Parathyroid adenoma (tissue), 2 donors: ENCODE results near the gene QSOX2.

Experiments used
- H2AFZ ChIP-seq: fragments of 300-600 bp; sonication (generic); one replicate; pipeline ENCODE4 v1.7.0; 2017; ENCODE audit warnings: antibody characterized with exemption, mild to moderate bottlenecking
- H3K27ac ChIP-seq: fragments of 300-600 bp; sonication (generic); one replicate; pipeline ENCODE4 v1.7.0; 2017
- H3K27me3 ChIP-seq: fragments of 300-600 bp; sonication (generic); one replicate; pipeline ENCODE4 v1.7.0; 2017; ENCODE audit warnings: low read length; ENCODE audit not compliant: control insufficient read depth, insufficient read depth
- H3K36me3 ChIP-seq: fragments of 300-600 bp; sonication (generic); one replicate; pipeline ENCODE4 v1.7.0; 2017; ENCODE audit warnings: low read length; ENCODE audit not compliant: control insufficient read depth, insufficient read depth
- H3K4me1 ChIP-seq: fragments of 300-600 bp; sonication (generic); one replicate; pipeline ENCODE4 v1.7.0; 2017; ENCODE audit warnings: control low read depth
- H3K4me2 ChIP-seq: fragments of 300-600 bp; sonication (generic); one replicate; pipeline ENCODE4 v1.7.0; 2017; ENCODE audit warnings: low read length
- H3K4me3 ChIP-seq: fragments of 300-600 bp; sonication (generic); one replicate; pipeline ENCODE4 v1.7.0; 2017; ENCODE audit warnings: low read depth, low read length
- H3K79me2 ChIP-seq: fragments of 300-600 bp; sonication (generic); one replicate; pipeline ENCODE4 v1.7.0; 2017; ENCODE audit warnings: control low read depth
- H3K9ac ChIP-seq: fragments of 300-600 bp; sonication (generic); one replicate; pipeline ENCODE4 v1.7.0; 2017; ENCODE audit warnings: mild to moderate bottlenecking
- H3K9me3 ChIP-seq: fragments of 300-600 bp; sonication (generic); one replicate; pipeline ENCODE4 v1.7.0; 2017; ENCODE audit warnings: low read length; ENCODE audit not compliant: control insufficient read depth
- TF ChIP-seq, protein P1 (sequence below): fragments of 300-600 bp; sonication (generic); IDR thresholded peaks from one replicate; pipeline ENCODE4 v1.7.0; 2017; ENCODE audit warnings: antibody characterized with exemption, mild to moderate bottlenecking
- donor health status: primary hyperparathyroidism.

The QSOX2 gene

DNA sequence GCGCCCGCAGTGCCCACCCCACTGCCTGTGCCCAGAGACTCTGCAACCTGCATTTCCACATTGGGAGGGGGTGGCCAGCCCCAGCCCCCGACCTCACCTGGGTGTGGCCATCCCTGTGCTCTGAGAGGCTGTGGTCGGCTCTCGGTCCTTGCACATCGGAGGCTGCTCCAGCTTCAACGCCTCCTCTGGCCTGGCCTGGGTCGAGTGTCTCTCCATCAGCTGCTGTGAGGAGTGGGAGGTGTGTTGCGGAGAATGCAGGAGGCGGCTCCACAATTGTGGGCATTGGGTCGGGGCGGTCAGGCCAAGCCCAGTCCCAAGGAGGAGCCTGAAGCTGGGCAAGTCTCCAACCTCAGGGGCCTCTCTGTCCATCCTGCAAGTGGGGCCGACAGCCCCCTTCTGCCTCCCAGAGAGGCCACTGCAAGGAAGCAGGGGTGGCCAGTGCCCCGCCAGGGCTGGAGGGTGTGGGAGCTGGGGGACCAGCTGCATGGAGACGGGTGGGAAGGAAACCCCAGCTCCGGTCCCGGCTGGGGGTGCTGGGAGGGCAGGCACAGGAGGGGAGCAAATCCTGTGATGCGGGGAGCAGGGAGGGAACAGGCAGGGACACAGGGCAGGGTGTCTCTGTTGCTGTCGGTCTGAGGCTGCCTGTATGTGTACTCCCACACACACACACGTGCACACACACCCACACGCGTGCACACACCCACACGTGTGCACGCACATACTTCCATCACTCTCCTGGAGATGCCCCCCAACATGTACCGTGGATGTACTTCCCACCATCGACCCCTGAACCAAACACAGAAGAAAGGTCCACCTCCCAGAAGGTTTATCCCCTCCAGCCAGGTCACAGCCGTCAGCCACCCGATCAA is 29.4 kb upstream of the QSOX2 start:
- Histone ChIP-seq H3K27me3 (no peaks in the 10 kb centered on the region), H3K79me2 (no peaks in the 10 kb centered on the region), H3K4me3 (no peak overlapping the region), H3K4me2 (no peak overlapping the region), H3K9me3 (no peaks in the 10 kb centered on the region), H2AFZ (no peak overlapping the region), H3K27ac (no peak overlapping the region), H3K4me1 (no peaks in the 10 kb centered on the region), H3K36me3 (no peaks in the 10 kb centered on the region), H3K9ac (no peak overlapping the region)
- TF ChIP-seq, protein P1, sequence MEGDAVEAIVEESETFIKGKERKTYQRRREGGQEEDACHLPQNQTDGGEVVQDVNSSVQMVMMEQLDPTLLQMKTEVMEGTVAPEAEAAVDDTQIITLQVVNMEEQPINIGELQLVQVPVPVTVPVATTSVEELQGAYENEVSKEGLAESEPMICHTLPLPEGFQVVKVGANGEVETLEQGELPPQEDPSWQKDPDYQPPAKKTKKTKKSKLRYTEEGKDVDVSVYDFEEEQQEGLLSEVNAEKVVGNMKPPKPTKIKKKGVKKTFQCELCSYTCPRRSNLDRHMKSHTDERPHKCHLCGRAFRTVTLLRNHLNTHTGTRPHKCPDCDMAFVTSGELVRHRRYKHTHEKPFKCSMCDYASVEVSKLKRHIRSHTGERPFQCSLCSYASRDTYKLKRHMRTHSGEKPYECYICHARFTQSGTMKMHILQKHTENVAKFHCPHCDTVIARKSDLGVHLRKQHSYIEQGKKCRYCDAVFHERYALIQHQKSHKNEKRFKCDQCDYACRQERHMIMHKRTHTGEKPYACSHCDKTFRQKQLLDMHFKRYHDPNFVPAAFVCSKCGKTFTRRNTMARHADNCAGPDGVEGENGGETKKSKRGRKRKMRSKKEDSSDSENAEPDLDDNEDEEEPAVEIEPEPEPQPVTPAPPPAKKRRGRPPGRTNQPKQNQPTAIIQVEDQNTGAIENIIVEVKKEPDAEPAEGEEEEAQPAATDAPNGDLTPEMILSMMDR, result no peak

DNA sequence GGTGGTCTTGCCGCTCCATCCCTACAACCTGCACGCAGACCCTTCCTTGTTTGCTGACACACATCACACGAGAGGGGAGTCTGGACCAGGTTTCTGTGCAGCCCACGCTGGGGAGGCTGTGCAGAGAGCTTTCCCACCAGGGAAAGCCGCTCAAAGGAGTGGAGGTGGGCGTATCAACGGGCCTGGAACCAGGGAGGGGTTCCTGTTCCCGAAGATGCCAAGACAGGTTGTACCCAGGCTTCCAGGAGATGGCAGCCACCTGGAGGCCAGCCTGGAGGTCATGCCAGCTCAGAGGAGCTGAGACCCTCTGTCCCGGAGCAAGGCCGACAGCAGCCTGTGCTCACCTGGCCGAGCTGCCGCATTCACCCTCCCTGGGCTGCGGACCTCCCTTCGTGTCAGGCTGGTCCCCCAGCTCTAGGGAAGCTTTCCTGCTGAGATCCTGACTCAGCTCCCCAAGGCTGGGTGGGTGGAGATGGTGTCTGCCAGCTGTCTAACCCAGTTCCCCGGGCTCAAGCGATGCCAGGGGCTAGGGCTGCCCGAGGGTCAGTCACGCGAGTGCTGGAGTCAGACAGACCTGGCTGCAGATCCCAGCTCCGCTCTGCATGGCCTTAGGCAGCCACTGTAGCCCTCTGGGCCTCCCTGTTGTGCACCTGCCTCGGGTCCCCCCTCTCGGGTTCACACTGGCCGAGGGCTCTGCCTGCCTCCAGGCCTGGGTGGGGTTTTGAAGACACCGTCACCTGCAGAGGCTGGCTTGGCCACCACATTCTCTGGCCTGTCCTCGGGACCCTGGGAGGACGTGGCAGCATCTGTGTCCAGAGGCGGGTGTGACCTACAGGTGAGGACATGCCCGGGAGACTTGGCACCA is 28.5 kb upstream of the QSOX2 start:
- no peaks in the 10 kb centered on the region for H3K79me2 ChIP-seq
- no peak overlapping the region for H3K9ac ChIP-seq
- H3K4me2 ChIP-seq, result no peak overlapping the region
- TF ChIP-seq, protein P1, result no peak
- H3K4me1 ChIP-seq, result no peaks in the 10 kb centered on the region
- H2AFZ ChIP-seq, result no peak overlapping the region
- H3K27me3 ChIP-seq, result no peaks in the 10 kb centered on the region
- no peaks in the 10 kb centered on the region for H3K36me3 ChIP-seq
- no peaks in the 10 kb centered on the region for H3K9me3 ChIP-seq
- H3K4me3 ChIP-seq, result no peak overlapping the region
- H3K27ac ChIP-seq, result no peak overlapping the region

DNA sequence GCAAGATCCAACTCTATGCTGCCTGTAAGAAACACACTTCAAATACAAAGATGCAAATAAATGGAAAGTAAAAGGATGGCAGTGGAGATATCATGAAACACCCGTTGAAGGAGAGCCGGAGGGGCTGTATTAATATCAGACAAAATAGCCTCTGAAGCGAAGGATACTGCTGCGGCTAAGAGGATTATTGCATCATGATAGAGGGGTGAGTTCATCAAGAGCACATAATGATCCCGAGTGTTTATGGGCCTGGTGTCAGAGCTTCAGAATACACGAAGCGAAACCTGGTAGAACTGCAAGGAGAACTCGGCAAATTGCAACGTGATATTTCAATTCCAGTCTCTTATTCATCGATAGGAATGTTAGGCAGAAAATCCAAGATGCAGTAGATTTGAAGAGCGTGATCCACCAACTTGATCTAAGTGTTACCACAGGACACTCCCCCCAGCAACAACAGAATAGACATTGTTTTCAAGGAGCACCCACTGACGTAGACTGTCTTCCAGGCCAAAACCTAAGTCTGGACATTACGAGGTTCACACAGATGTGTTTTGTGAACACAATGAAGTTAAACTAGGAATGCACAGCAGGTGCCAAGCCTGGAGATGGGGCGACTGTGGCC is 27.7 kb upstream of the QSOX2 start:
- TF ChIP-seq, protein P1, result no peak
- H2AFZ ChIP-seq, result no peak overlapping the region
- H3K4me1 ChIP-seq, result no peaks in the 10 kb centered on the region
- H3K9ac ChIP-seq, result no peak overlapping the region
- H3K4me2 ChIP-seq, result no peak overlapping the region
- H3K79me2 ChIP-seq, result no peaks in the 10 kb centered on the region
- no peak overlapping the region for H3K27ac ChIP-seq
- no peaks in the 10 kb centered on the region for H3K9me3 ChIP-seq
- H3K36me3 ChIP-seq, result no peaks in the 10 kb centered on the region
- H3K27me3 ChIP-seq, result no peaks in the 10 kb centered on the region
- no peak overlapping the region for H3K4me3 ChIP-seq

DNA sequence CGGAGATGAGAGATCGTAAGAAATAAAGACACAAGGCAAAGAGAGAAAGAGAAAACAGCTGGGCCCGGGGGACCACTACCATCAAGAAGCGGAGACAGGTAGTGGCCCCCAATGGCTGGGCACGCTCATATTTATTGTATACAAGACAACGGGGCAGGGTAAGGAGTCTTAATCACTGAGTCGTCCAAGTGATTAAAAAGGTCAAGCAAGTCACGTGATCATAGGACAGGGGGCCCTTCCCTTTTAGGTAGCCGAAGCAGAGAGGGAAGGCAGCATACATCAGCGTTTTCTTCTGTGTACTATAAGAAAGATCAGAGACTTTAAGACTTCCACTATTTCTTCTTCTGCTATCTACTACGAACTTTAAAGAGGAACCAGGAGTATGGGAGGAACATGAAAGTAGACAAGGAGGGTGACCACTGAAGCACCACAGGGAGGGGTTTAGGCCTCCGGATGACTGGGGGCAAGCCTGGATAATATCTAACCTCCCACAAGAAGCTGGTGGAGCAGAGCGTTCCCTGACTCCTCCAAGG is 24.6 kb upstream of the QSOX2 start:
- Histone ChIP-seq H2AFZ (no peak overlapping the region), H3K36me3 (no peaks in the 10 kb centered on the region), H3K27me3 (no peaks in the 10 kb centered on the region), H3K4me3 (no peak overlapping the region), H3K9ac (no peak overlapping the region), H3K4me2 (no peak overlapping the region), H3K9me3 (no peaks in the 10 kb centered on the region), H3K27ac (no peak overlapping the region), H3K79me2 (no peaks in the 10 kb centered on the region), H3K4me1 (no peaks in the 10 kb centered on the region)
- TF ChIP-seq, protein P1, result no peak
